Parathyroid adenoma (tissue), 2 donors: Measurements from ENCODE around the gene PRPF19.

Experiments
- H2AFZ ChIP-seq: fragments of 300-600 bp; sonication (generic); one replicate; pipeline ENCODE4 v1.7.0; 2017; ENCODE audit warnings: antibody characterized with exemption, mild to moderate bottlenecking
- H3K27ac ChIP-seq: fragments of 300-600 bp; sonication (generic); one replicate; pipeline ENCODE4 v1.7.0; 2017
- H3K27me3 ChIP-seq: fragments of 300-600 bp; sonication (generic); one replicate; pipeline ENCODE4 v1.7.0; 2017; ENCODE audit warnings: low read length; ENCODE audit not compliant: control insufficient read depth, insufficient read depth
- H3K36me3 ChIP-seq: fragments of 300-600 bp; sonication (generic); one replicate; pipeline ENCODE4 v1.7.0; 2017; ENCODE audit warnings: low read length; ENCODE audit not compliant: control insufficient read depth, insufficient read depth
- H3K4me1 ChIP-seq: fragments of 300-600 bp; sonication (generic); one replicate; pipeline ENCODE4 v1.7.0; 2017; ENCODE audit warnings: control low read depth
- H3K4me2 ChIP-seq: fragments of 300-600 bp; sonication (generic); one replicate; pipeline ENCODE4 v1.7.0; 2017; ENCODE audit warnings: low read length
- H3K4me3 ChIP-seq: fragments of 300-600 bp; sonication (generic); one replicate; pipeline ENCODE4 v1.7.0; 2017; ENCODE audit warnings: low read depth, low read length
- H3K79me2 ChIP-seq: fragments of 300-600 bp; sonication (generic); one replicate; pipeline ENCODE4 v1.7.0; 2017; ENCODE audit warnings: control low read depth
- H3K9ac ChIP-seq: fragments of 300-600 bp; sonication (generic); one replicate; pipeline ENCODE4 v1.7.0; 2017; ENCODE audit warnings: mild to moderate bottlenecking
- H3K9me3 ChIP-seq: fragments of 300-600 bp; sonication (generic); one replicate; pipeline ENCODE4 v1.7.0; 2017; ENCODE audit warnings: low read length; ENCODE audit not compliant: control insufficient read depth
- CTCF ChIP-seq: fragments of 300-600 bp; sonication (generic); IDR thresholded peaks from one replicate; pipeline ENCODE4 v1.7.0; 2017; ENCODE audit warnings: antibody characterized with exemption, mild to moderate bottlenecking
- donor health status: primary hyperparathyroidism.

PRPF19 gene

DNA sequence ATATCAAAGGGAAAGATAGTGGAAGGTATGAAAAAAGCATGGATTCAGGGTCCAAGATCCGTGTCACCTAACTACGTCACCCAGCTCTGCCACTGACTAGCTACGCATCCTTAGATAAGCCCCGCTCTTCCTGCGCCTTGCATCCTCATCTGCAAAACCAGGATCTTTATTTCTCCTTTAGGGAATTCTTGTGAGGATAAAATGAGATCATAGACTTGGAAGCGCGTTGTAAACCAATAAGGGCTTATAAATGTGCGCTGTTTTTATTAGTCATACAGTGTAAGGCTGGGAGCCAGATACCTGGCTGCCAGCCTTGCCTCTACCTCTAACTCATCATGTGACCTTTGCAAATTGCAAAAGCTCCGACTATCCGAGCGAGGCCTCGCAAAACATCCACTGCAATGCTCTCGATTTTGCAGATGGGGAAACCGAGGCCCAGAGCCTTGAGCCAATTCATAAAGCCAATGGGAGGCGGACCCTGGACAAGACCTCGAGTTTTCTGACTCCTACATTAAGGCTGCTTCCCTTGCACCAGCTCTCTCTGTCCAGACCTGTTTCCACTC lies 753 bp downstream of the PRPF19 start:
- Histone ChIP-seq H3K27ac (peak overlapping the region; percentile 81), H2AFZ (peak overlapping the region; percentile 65), H3K9ac (peak overlapping the region; percentile 54), H3K79me2 (peaks cover 24% of the 10 kb centered on the region), H3K9me3 (no peaks in the 10 kb centered on the region), H3K4me1 (peaks cover 12% of the 10 kb centered on the region), H3K4me3 (peak overlapping the region; percentile 83), H3K4me2 (peak overlapping the region; percentile 84), H3K36me3 (no peaks in the 10 kb centered on the region), H3K27me3 (no peaks in the 10 kb centered on the region)
- no peak for TF ChIP-seq CTCF

- no peak overlapping the region for H3K9ac ChIP-seq
- no peaks in the 10 kb centered on the region for H3K27me3 ChIP-seq
- peak overlapping the region; percentile 81 for H3K27ac ChIP-seq
- no peaks in the 10 kb centered on the region for H3K36me3 ChIP-seq
- no peak overlapping the region for H2AFZ ChIP-seq
- no peak for TF ChIP-seq CTCF
- H3K79me2 ChIP-seq, result peaks cover 24% of the 10 kb centered on the region
- no peaks in the 10 kb centered on the region for H3K9me3 ChIP-seq
- peak overlapping the region; percentile 83 for H3K4me3 ChIP-seq
- peaks cover 12% of the 10 kb centered on the region for H3K4me1 ChIP-seq
- H3K4me2 ChIP-seq, result peak overlapping the region; percentile 84
Observed at GRCh38 chr11:60905047-60905446, 1.3 kb downstream of the PRPF19 start.

- TF ChIP-seq CTCF, result no peak
- H3K4me1 ChIP-seq, result peaks cover 12% of the 10 kb centered on the region
- H3K79me2 ChIP-seq, result peaks cover 35% of the 10 kb centered on the region
- no peak overlapping the region for H2AFZ ChIP-seq
- no peaks in the 10 kb centered on the region for H3K27me3 ChIP-seq
- no peak overlapping the region for H3K4me3 ChIP-seq
- H3K27ac ChIP-seq, result no peak overlapping the region
- H3K4me2 ChIP-seq, result no peak overlapping the region
- no peak overlapping the region for H3K9ac ChIP-seq
- H3K36me3 ChIP-seq, result no peaks in the 10 kb centered on the region
- H3K9me3 ChIP-seq, result no peaks in the 10 kb centered on the region
Observed at GRCh38 chr11:60902625-60903024, 3.8 kb downstream of the PRPF19 start.

DNA sequence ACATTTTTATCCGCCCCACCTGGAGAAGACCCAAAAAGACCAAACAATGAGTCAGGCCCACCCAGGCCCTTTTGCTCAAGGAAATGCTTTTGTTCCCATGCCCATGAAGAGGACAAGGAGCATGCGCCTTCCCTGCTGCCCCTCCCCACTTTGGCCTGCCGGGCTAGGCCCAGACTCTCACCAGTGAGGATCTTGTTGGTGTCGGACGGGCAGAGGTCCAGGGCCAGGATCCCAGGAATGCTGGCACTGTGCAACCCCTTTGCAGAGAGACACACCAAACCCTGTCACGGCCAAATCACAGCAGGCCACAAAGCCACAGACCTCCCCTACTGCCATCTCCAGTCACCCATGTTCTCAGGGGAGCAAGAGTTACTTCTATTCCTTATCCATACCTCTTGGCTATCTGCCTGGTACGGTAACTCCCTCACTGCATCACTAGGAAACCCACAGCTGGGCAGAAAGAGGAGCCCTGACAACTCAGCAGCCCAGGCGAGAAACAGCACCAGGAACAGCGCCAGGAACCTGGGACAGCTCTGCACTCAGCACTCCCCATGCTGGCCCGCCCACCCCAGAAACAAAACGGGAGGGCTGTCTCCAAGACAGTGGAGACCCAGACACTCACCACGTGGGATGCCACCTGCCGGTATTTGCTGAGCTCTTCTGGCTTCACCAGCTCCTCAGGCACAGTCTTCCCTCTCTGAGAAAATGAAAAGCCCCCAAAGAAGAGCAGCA lies 5.5 kb downstream of the PRPF19 start:
- Histone ChIP-seq H3K4me2 (no peak overlapping the region), H3K9me3 (no peaks in the 10 kb centered on the region), H3K4me1 (peaks cover 12% of the 10 kb centered on the region), H3K27ac (peak overlapping the region; percentile 66), H3K36me3 (no peaks in the 10 kb centered on the region), H3K4me3 (no peak overlapping the region), H3K9ac (no peak overlapping the region), H3K79me2 (peaks cover 37% of the 10 kb centered on the region), H3K27me3 (no peaks in the 10 kb centered on the region), H2AFZ (no peak overlapping the region)
- no peak for TF ChIP-seq CTCF

- Histone ChIP-seq H3K4me3 (no peak overlapping the region), H3K4me2 (no peak overlapping the region), H3K27ac (no peak overlapping the region), H3K9me3 (no peaks in the 10 kb centered on the region), H3K79me2 (peaks cover 28% of the 10 kb centered on the region), H3K36me3 (no peaks in the 10 kb centered on the region), H3K9ac (no peak overlapping the region), H2AFZ (no peak overlapping the region), H3K27me3 (no peaks in the 10 kb centered on the region), H3K4me1 (peaks cover 6% of the 10 kb centered on the region)
- no peak for TF ChIP-seq CTCF
Observed at GRCh38 chr11:60899977-60900376, 6.4 kb downstream of the PRPF19 start.
